ENCODE results near the gene PCIF1. TPM values are rescaled to one million over a fixed set of nuclear protein-coding genes. Genes with fewer than 3 reads are reported as not detected.
A peak's percentile ranks its signal among the peaks of the same experiment; 100 is the strongest.

Gene PCIF1
- polyA plus RNA-seq, 3 donors: 41.0 to 54.9 (median 50.4) TPM

- H3K36me3 ChIP-seq (replicated peaks in 1 of 2; ENCODE audit: control insufficient read depth in 1 of 2, insufficient read depth in 2 of 2, low read length in 2 of 2): no peaks in the 10 kb centered on the region
- no peaks in the 10 kb centered on the region for H4K20me1 ChIP-seq (ENCODE audit: insufficient read depth, low read length)
- H3K4me2 ChIP-seq (replicated peaks; ENCODE audit: extremely low read depth, low read length, poor library complexity, severe bottlenecking): no peak overlapping the region
- no peaks in the 10 kb centered on the region for H3K9me3 ChIP-seq (replicated peaks in 1 of 2; ENCODE audit: control insufficient read depth in 1 of 2, insufficient read depth in 1 of 2, low read length in 2 of 2)
- H2AFZ ChIP-seq (ENCODE audit: insufficient read depth, low read depth, low read length, poor library complexity, severe bottlenecking): no peak overlapping the region
- H3K4me1 Mint-ChIP-seq: peaks cover 46% of the 10 kb centered on the region
- no peaks in the 10 kb centered on the region for H3K79me2 ChIP-seq (ENCODE audit: insufficient read depth, low read length)
- peaks cover 62 to 65% of the 10 kb centered on the region in 2 donors for H3K4me1 ChIP-seq (ENCODE audit: control insufficient read depth in 1 of 2, insufficient read depth in 2 of 2, low read length in 2 of 2)
- no peak for TF ChIP-seq CTCF (IDR thresholded peaks at IDR 0.05)
- H3K27ac ChIP-seq (ENCODE audit: low read depth in 1 of 2, low read length in 2 of 2): peak overlapping the region in 1 of 2 donors; percentile 35
- no peaks in the 10 kb centered on the region for H3K27me3 ChIP-seq (ENCODE audit: control insufficient read depth in 2 of 2, insufficient read depth in 2 of 2, low read length in 2 of 2)
- intact Hi-C loops (cut with micrococcal nuclease): loop anchor here in 1 of 2 donors (5.0 kb wide), 2 partner anchors 59 to 94 kb away; partner anchors contain the start of genes MMP9 and ZNF335
- no peak overlapping the region for H3K9ac ChIP-seq (ENCODE audit: insufficient read depth, low read length, poor library complexity, severe bottlenecking)
- peak overlapping the region; percentile 20 to 42 for H3K4me3 Mint-ChIP-seq
- H3K36me3 Mint-ChIP-seq: peaks cover 0 to 1% of the 10 kb centered on the region in 2 donors
- H3K4me3 ChIP-seq (replicated peaks in 1 of 3; ENCODE audit: low read depth in 2 of 3, low read length in 3 of 3): no peak overlapping the region
- peaks cover 0 to 3% (median 0%) of the 10 kb centered on the region in 7 donors for H3K9me3 Mint-ChIP-seq
- WGBS (ENCODE audit: insufficient coverage): 73% methylated on average over 2 of the region's 5 CpGs
- DNase-seq: peak; percentile 74 to 93 (median 89)
- peaks cover 2 to 3% (median 3%) of the 10 kb centered on the region in 3 donors for H3K27me3 Mint-ChIP-seq (ENCODE audit: low read depth in 3 of 3)
- peak overlapping the region in 4 of 7 donors; percentile 41 to 81 (median 63) for H3K27ac Mint-ChIP-seq
Observed at GRCh38 chr20:45913116-45913515, 21.4 kb upstream of the PCIF1 start.

DNA sequence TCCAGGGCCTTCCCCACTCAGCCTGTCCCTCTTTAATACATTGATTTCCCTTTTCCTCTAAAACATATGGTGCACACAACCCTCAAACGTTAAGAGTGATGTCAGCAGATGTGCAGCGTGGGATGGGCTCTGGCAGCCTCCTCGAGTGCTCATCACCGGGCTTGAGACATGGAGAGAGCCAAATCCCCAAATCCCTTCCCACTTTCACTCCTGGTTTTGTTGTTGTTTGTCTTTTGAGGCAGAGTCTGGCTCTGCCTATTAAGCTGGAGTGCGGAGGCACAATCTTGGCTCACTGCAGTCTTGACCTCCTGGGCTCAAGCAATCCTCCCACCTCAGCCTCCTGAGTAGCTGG lies 16.7 kb upstream of the PCIF1 start:
- H3K79me2 ChIP-seq (ENCODE audit: insufficient read depth, low read length): no peaks in the 10 kb centered on the region
- no peaks in the 10 kb centered on the region for H3K27me3 ChIP-seq (ENCODE audit: control insufficient read depth in 2 of 2, insufficient read depth in 2 of 2, low read length in 2 of 2)
- H3K27ac ChIP-seq (ENCODE audit: low read depth in 1 of 2, low read length in 2 of 2): no peak overlapping the region
- intact Hi-C loops (cut with micrococcal nuclease): no loop called here
- H3K4me1 ChIP-seq (ENCODE audit: control insufficient read depth in 1 of 2, insufficient read depth in 2 of 2, low read length in 2 of 2): peaks cover 39% of the 10 kb centered on the region in 2 donors
- Mint-ChIP-seq H3K4me3 (peak overlapping the region in 1 of 2 donors; percentile 37), H3K9me3 (peaks cover 0 to 2% (median 0%) of the 10 kb centered on the region in 7 donors), H3K36me3 (no peaks in the 10 kb centered on the region), H3K27me3 (ENCODE audit: low read depth in 3 of 3) (peaks cover 1 to 8% (median 4%) of the 10 kb centered on the region in 3 donors), H3K27ac (no peak overlapping the region), H3K4me1 (peaks cover 28% of the 10 kb centered on the region)
- no peak for TF ChIP-seq CTCF (IDR thresholded peaks at IDR 0.05)
- no peak overlapping the region for H3K9ac ChIP-seq (ENCODE audit: insufficient read depth, low read length, poor library complexity, severe bottlenecking)
- no peak overlapping the region for H2AFZ ChIP-seq (ENCODE audit: insufficient read depth, low read depth, low read length, poor library complexity, severe bottlenecking)
- WGBS (ENCODE audit: insufficient coverage): no CpG with 5 or more reads among the region's 5 CpGs
- no peak for DNase-seq
- H3K4me3 ChIP-seq (replicated peaks in 1 of 3; ENCODE audit: low read depth in 2 of 3, low read length in 3 of 3): no peak overlapping the region
- no peaks in the 10 kb centered on the region for H4K20me1 ChIP-seq (ENCODE audit: insufficient read depth, low read length)
- no peak overlapping the region for H3K4me2 ChIP-seq (replicated peaks; ENCODE audit: extremely low read depth, low read length, poor library complexity, severe bottlenecking)
- H3K9me3 ChIP-seq (replicated peaks in 1 of 2; ENCODE audit: control insufficient read depth in 1 of 2, insufficient read depth in 1 of 2, low read length in 2 of 2): no peaks in the 10 kb centered on the region
- H3K36me3 ChIP-seq (replicated peaks in 1 of 2; ENCODE audit: control insufficient read depth in 1 of 2, insufficient read depth in 2 of 2, low read length in 2 of 2): no peaks in the 10 kb centered on the region

Data from CD14-positive monocyte (primary cell).